Caco-2 (cell line): Measurements from ENCODE around the gene DEUP1. TPM values are rescaled to one million over a fixed set of nuclear protein-coding genes. Genes with fewer than 3 reads are reported as not detected.

Experiments used
- BruUV-seq: library from RNA; stranded (reverse); fragments of 400-500 nt; replicated peaks from 2 replicates; lab custom pipeline; 2021; lab: Mats Ljungman, UMichigan
- CTCF ChIA-PET: fragments of 300-600 bp; sonication (Branson Sonifier 250); formaldehyde crosslinking; loops from one replicate; lab custom pipeline; 2022; ENCODE audit warnings: antibody characterized with exemption; lab: Charles Lee
- POLR2A ChIA-PET: fragments of 300-600 bp; sonication (Branson Sonifier 250); formaldehyde crosslinking; loops from one replicate; lab custom pipeline; 2022; ENCODE audit warnings: antibody characterized with exemption; lab: Charles Lee
- DNase-seq, 2 experiments: peaks; one replicate each; pipeline versions ENCODE4 v3.0.0 to v3.0.0-alpha.2; 2020 to 2022
- H3K27me3 ChIP-seq: replicated peaks from 2 replicates; pipeline ENCODE4 v1.6.0; 2011; ENCODE audit warnings: low read length; ENCODE audit not compliant: control insufficient read depth, insufficient read depth
- H3K36me3 ChIP-seq: 2 replicates; pipeline ENCODE4 v1.5.1; 2011; ENCODE audit warnings: low read length; ENCODE audit not compliant: control insufficient read depth, insufficient read depth
- H3K4me1 ChIP-seq: fragments of 250-450 bp; sonication (Bioruptor Pico); 2 replicates; pipeline ENCODE4 v1.5.1; 2020; ENCODE audit warnings: mild to moderate bottlenecking
- H3K4me3 ChIP-seq: 2 replicates; pipeline ENCODE4 v1.5.1; 2011; ENCODE audit warnings: low read depth, mild to moderate bottlenecking, control low read depth, low read length
- H3K9me3 ChIP-seq: fragments of 250-450 bp; sonication (Bioruptor Pico); 2 replicates; pipeline ENCODE4 v1.5.1; 2020; ENCODE audit warnings: mild to moderate bottlenecking, moderate library complexity
- H3K27ac Mint-ChIP-seq: one replicate; pipeline ENCODE4 v1.8.0; 2022; ENCODE audit warnings: mixed read lengths; ENCODE audit not compliant: unreplicated experiment
- H3K27me3 Mint-ChIP-seq: one replicate; pipeline ENCODE4 v1.8.0; 2022; ENCODE audit warnings: mixed read lengths; ENCODE audit not compliant: insufficient read depth, unreplicated experiment
- H3K36me3 Mint-ChIP-seq: one replicate; pipeline ENCODE4 v1.8.0; 2022; ENCODE audit warnings: mild to moderate bottlenecking, mixed read lengths; ENCODE audit not compliant: insufficient read depth, unreplicated experiment
- H3K4me1 Mint-ChIP-seq: one replicate; pipeline ENCODE4 v1.8.0; 2022; ENCODE audit warnings: low read depth, mixed read lengths; ENCODE audit not compliant: unreplicated experiment
- H3K4me3 Mint-ChIP-seq: one replicate; pipeline ENCODE4 v1.8.0; 2022; ENCODE audit warnings: mild to moderate bottlenecking, moderate library complexity, mixed read lengths; ENCODE audit not compliant: unreplicated experiment
- H3K9me3 Mint-ChIP-seq: one replicate; pipeline ENCODE4 v1.8.0; 2022; ENCODE audit warnings: mixed read lengths; ENCODE audit not compliant: unreplicated experiment
- CTCF ChIP-seq, 2 experiments: fragments of 200-600 bp in 1 of 2; IDR thresholded peaks; 1 replicate in 1 of 2; 2 replicates in 1 of 2; pipeline versions ENCODE4 v1.5.1 to v1.8.0; 2011 to 2022; ENCODE audit warnings: antibody characterized with exemption in 1 of 2, control low read depth in 1 of 2, inconsistent platforms in 1 of 2, low read depth in 1 of 2, low read length in 1 of 2, mild to moderate bottlenecking in 1 of 2, moderate library complexity in 1 of 2; ENCODE audit not compliant: insufficient read depth in 1 of 2, severe bottlenecking in 1 of 2, unreplicated experiment in 1 of 2
- intact Hi-C: fragments of 100-400 bp; cut with micrococcal nuclease; formaldehyde crosslinking; loops from one replicate; pipeline ENCODE4 v1.10.0; 2022; ENCODE audit not compliant: unreplicated experiment
- total RNA-seq: library from RNA; stranded (reverse); gene quantifications from 2 replicates; pipeline ENCODE4 v1.2.3, GENCODE V29; 2022

DEUP1 gene
- total RNA-seq, 1 experiment from 2014 or later: 0.25 TPM

- Histone ChIP-seq H3K4me3 (peak overlapping the region; percentile 38), H3K9me3 (0 out of 2 replicates have a peak, but pooled peaks cover 3% of the 10 kb centered on the region), H3K36me3 (no peaks in the 10 kb centered on the region), H3K27me3 (no peaks in the 10 kb centered on the region; the same call in none of the 2 replicates), H3K4me1 (no peaks in the 10 kb centered on the region)
- peak; percentile 35 to 54 for DNase-seq
- Mint-ChIP-seq H3K4me1 (no peaks in the 10 kb centered on the region), H3K4me3 (peak overlapping the region; percentile 80), H3K9me3 (no peaks in the 10 kb centered on the region), H3K27me3 (peaks cover 25% of the 10 kb centered on the region), H3K27ac (no peak overlapping the region), H3K36me3 (no peaks in the 10 kb centered on the region)
- CTCF ChIA-PET: no interaction called here
- BruUV-seq: no TSS peak
- intact Hi-C loops: loop anchor here (5.0 kb wide), 2 partner anchors 212 to 508 kb away; partner anchors contain the start of gene SMCO4
- POLR2A ChIA-PET: no interaction called here
- TF ChIP-seq CTCF (IDR thresholded peaks at IDR 0.05; ENCODE audit: insufficient read depth in 1 of 2, low read depth in 1 of 2, low read length in 1 of 2, severe bottlenecking in 1 of 2, unreplicated experiment in 1 of 2): no peak
Measured at GRCh38 chr11:93329936-93330445, 551 bp upstream of the DEUP1 start.

GRCh38 chr11:93340223-93340622 is 9.7 kb downstream of the DEUP1 start:
- CTCF ChIA-PET: no interaction called here
- no peak overlapping the region for H3K27ac Mint-ChIP-seq

GRCh38 chr11:93344855-93345333 is 14.4 kb downstream of the DEUP1 start:
- intact Hi-C loops: loop anchor here (1.0 kb wide), 1 partner anchor 43 kb away; no protein-coding TSS in a partner anchor
- BruUV-seq: no TSS peak
- H3K27me3 Mint-ChIP-seq: peaks cover 4% of the 10 kb centered on the region
- no peak for TF ChIP-seq CTCF (IDR thresholded peaks at IDR 0.05; ENCODE audit: insufficient read depth in 1 of 2, low read depth in 1 of 2, low read length in 1 of 2, severe bottlenecking in 1 of 2, unreplicated experiment in 1 of 2)
- peaks cover 16% of the 10 kb centered on the region for H3K9me3 Mint-ChIP-seq
- H3K4me3 ChIP-seq: no peak overlapping the region
- H3K27me3 ChIP-seq: no peaks in the 10 kb centered on the region
- DNase-seq: peak in 1 of 2 experiments; percentile 16
- H3K9me3 ChIP-seq: no peaks in the 10 kb centered on the region
- H3K4me1 Mint-ChIP-seq: peaks cover 8% of the 10 kb centered on the region
- POLR2A ChIA-PET: no interaction called here
- H3K36me3 ChIP-seq: no peaks in the 10 kb centered on the region
- H3K4me3 Mint-ChIP-seq: no peak overlapping the region
- H3K4me1 ChIP-seq: no peaks in the 10 kb centered on the region
- H3K27ac Mint-ChIP-seq: no peak overlapping the region
- H3K36me3 Mint-ChIP-seq: no peaks in the 10 kb centered on the region
- CTCF ChIA-PET: no interaction called here

More at GRCh38 chr11:93340223-93340622, 9.7 kb downstream of the DEUP1 start:
- no peak overlapping the region for H3K4me3 Mint-ChIP-seq
- H3K4me3 ChIP-seq: no peak overlapping the region
- H3K4me1 ChIP-seq: no peaks in the 10 kb centered on the region
- no peak for TF ChIP-seq CTCF (IDR thresholded peaks at IDR 0.05; ENCODE audit: insufficient read depth in 1 of 2, low read depth in 1 of 2, low read length in 1 of 2, severe bottlenecking in 1 of 2, unreplicated experiment in 1 of 2)
- intact Hi-C loops: no loop called here
- DNase-seq: no peak
- no peaks in the 10 kb centered on the region for H3K27me3 Mint-ChIP-seq
- POLR2A ChIA-PET: no interaction called here
- no TSS peak for BruUV-seq
- no peaks in the 10 kb centered on the region for H3K36me3 ChIP-seq
- H3K36me3 Mint-ChIP-seq: no peaks in the 10 kb centered on the region
- peaks cover 15% of the 10 kb centered on the region for H3K4me1 Mint-ChIP-seq
- no peaks in the 10 kb centered on the region for H3K27me3 ChIP-seq
- no peaks in the 10 kb centered on the region for H3K9me3 Mint-ChIP-seq
- no peaks in the 10 kb centered on the region for H3K9me3 ChIP-seq
